OCI-LY3 (cell line): ENCODE measurements around the gene RBM28.

ENCODE experiments used
- H2AFZ ChIP-seq: fragments of 200-600, 300-600 bp; shearing (Covaris generic); 2 replicates; pipeline ENCODE4 v1.6.0; 2014; ENCODE audit warnings: antibody characterized with exemption, low read depth, low read length
- H3K27ac ChIP-seq: fragments of 200-600, 300-600 bp; sonication (generic); 2 replicates; pipeline ENCODE4 v1.5.1; 2014; ENCODE audit warnings: mild to moderate bottlenecking, low read length, moderate library complexity, mixed read lengths
- H3K27me3 ChIP-seq: fragments of 200-600, 300-600 bp; sonication (generic); 2 replicates; pipeline ENCODE4 v1.6.1; 2014; ENCODE audit warnings: low read depth, low read length, mixed read lengths
- H3K36me3 ChIP-seq: fragments of 200-600, 300-600 bp; sonication (generic); replicated peaks from 2 replicates; pipeline ENCODE3; 2014; ENCODE audit warnings: low read depth, low read length, mixed read lengths
- H3K4me1 ChIP-seq: fragments of 300-600, 200-600 bp; sonication (generic); 2 replicates; pipeline ENCODE4 v1.6.1; 2014; ENCODE audit warnings: low read length, mixed read lengths
- H3K4me2 ChIP-seq: fragments of 200-600, 300-600 bp; sonication (generic); 2 replicates; pipeline ENCODE4 v1.6.1; 2014; ENCODE audit warnings: low read length, mixed read lengths
- H3K4me3 ChIP-seq: fragments of 300-600, 200-600 bp; sonication (generic); 2 replicates; pipeline ENCODE4 v1.5.1; 2014; ENCODE audit warnings: antibody characterized with exemption, mild to moderate bottlenecking, low read length, moderate library complexity
- H3K79me2 ChIP-seq: fragments of 300-600, 200-600 bp; shearing (Covaris generic); 2 replicates; pipeline ENCODE4 v1.6.1; 2014; ENCODE audit warnings: mild to moderate bottlenecking, low read length, mixed read lengths
- H3K9ac ChIP-seq: fragments of 300-600, 200-600 bp; shearing (Covaris generic); 2 replicates; pipeline ENCODE4 v1.6.0; 2014; ENCODE audit warnings: mild to moderate bottlenecking, low read length, moderate library complexity
- H3K9me3 ChIP-seq: fragments of 200-600, 300-600 bp; shearing (Covaris generic); 2 replicates; pipeline ENCODE4 v1.6.1; 2014; ENCODE audit warnings: low read length, mixed read lengths; ENCODE audit not compliant: insufficient read depth
- H4K20me1 ChIP-seq: fragments of 200-600, 300-600 bp; sonication (generic); 2 replicates; pipeline ENCODE4 v1.6.1; 2016; ENCODE audit warnings: low read length, mixed read lengths; ENCODE audit not compliant: insufficient read depth
- EZH2phosphoT487 ChIP-seq: fragments of 200-600 bp; shearing (Covaris generic); IDR thresholded peaks from 2 replicates; pipeline ENCODE4 v1.6.1; 2018; ENCODE audit warnings: antibody characterized with exemption, mixed run types, low read depth
- TF ChIP-seq, protein P1 (sequence below): fragments of 200-600, 300-600 bp; sonication (generic); IDR thresholded peaks from 2 replicates; pipeline ENCODE4 v1.5.1; 2014; ENCODE audit warnings: antibody characterized with exemption, low read length, low read depth

Gene RBM28

DNA sequence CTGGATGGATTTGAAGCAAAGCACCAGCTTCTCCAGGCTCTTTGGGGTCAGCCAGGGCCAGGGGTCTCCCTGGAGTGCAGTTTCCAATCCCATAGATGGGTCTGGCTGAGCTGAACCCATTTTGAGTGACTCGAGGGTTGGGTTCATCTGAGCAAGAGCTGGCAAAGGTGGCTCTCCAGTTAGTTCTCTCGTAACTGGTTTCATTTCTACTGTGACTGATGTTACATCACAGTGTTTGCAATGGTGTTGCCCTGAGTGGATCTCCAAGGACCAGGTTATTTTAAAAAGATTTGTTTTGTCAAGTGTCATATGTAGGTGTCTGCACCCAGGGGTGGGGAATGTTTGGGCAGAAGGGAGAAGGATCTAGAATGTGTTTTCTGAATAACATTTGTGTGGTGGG, 88.4 kb downstream of the RBM28 start:
- Histone ChIP-seq H3K4me2 (0 out of 2 replicates have a peak overlapping the region, but pooled peaks have one; percentile 27), H3K79me2 (no peaks in the 10 kb centered on the region), H3K27ac (no peak overlapping the region), H3K27me3 (0 out of 2 replicates have a peak, but pooled peaks cover 2% of the 10 kb centered on the region), H3K4me3 (no peak overlapping the region), H3K4me1 (no peaks in the 10 kb centered on the region), H3K9me3 (no peaks in the 10 kb centered on the region), H2AFZ (no peak overlapping the region), H3K36me3 (no peaks in the 10 kb centered on the region), H3K9ac (no peak overlapping the region), H4K20me1 (no peaks in the 10 kb centered on the region)
- TF ChIP-seq EZH2phosphoT487, result no peak
- TF ChIP-seq, protein P1, sequence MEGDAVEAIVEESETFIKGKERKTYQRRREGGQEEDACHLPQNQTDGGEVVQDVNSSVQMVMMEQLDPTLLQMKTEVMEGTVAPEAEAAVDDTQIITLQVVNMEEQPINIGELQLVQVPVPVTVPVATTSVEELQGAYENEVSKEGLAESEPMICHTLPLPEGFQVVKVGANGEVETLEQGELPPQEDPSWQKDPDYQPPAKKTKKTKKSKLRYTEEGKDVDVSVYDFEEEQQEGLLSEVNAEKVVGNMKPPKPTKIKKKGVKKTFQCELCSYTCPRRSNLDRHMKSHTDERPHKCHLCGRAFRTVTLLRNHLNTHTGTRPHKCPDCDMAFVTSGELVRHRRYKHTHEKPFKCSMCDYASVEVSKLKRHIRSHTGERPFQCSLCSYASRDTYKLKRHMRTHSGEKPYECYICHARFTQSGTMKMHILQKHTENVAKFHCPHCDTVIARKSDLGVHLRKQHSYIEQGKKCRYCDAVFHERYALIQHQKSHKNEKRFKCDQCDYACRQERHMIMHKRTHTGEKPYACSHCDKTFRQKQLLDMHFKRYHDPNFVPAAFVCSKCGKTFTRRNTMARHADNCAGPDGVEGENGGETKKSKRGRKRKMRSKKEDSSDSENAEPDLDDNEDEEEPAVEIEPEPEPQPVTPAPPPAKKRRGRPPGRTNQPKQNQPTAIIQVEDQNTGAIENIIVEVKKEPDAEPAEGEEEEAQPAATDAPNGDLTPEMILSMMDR, result no peak

DNA sequence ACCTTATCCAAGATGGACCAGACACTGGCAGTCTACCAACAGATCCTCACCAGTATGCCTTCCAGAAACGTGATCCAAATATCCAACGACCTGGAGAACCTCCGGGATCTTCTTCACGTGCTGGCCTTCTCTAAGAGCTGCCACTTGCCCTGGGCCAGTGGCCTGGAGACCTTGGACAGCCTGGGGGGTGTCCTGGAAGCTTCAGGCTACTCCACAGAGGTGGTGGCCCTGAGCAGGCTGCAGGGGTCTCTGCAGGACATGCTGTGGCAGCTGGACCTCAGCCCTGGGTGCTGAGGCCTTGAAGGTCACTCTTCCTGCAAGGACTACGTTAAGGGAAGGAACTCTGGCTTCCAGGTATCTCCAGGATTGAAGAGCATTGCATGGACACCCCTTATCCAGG, 89.2 kb downstream of the RBM28 start:
- Histone ChIP-seq H3K9me3 (no peaks in the 10 kb centered on the region), H3K79me2 (no peaks in the 10 kb centered on the region), H3K27ac (no peak overlapping the region), H2AFZ (no peak overlapping the region), H3K27me3 (0 out of 2 replicates have a peak, but pooled peaks cover 6% of the 10 kb centered on the region), H3K4me1 (no peaks in the 10 kb centered on the region), H3K9ac (no peak overlapping the region), H3K36me3 (no peaks in the 10 kb centered on the region), H3K4me3 (no peak overlapping the region), H3K4me2 (no peak overlapping the region), H4K20me1 (no peaks in the 10 kb centered on the region)
- no peak for TF ChIP-seq EZH2phosphoT487
- TF ChIP-seq, protein P1, result no peak

DNA sequence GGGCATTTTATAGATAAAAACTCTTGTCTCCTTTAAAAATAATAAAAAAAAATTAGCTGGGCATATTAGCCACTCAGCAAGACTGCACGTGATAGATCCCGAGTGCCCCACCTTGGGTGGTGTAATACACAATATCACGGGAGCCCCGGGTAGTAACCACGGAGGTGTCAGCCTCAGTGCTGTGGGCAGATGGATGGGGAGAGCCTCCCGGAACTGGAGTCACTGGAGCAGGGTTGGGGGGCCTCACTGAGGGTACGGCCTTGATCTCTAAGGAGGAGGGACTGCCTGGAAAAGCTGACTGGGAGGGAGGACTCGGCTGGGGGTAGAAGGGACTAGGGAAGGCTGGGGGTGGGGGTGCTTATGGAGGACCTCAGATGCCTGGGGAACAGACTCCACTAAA, 90.0 kb downstream of the RBM28 start:
- no peaks in the 10 kb centered on the region for H3K4me1 ChIP-seq
- H4K20me1 ChIP-seq, result no peaks in the 10 kb centered on the region
- no peak overlapping the region for H3K9ac ChIP-seq
- peaks cover 9% of the 10 kb centered on the region; the same call in 1 of the 2 replicates for H3K27me3 ChIP-seq
- no peak overlapping the region for H3K27ac ChIP-seq
- H2AFZ ChIP-seq, result no peak overlapping the region
- no peak for TF ChIP-seq EZH2phosphoT487
- TF ChIP-seq, protein P1, result no peak
- no peaks in the 10 kb centered on the region for H3K79me2 ChIP-seq
- H3K4me3 ChIP-seq, result no peak overlapping the region
- H3K36me3 ChIP-seq, result no peaks in the 10 kb centered on the region
- H3K9me3 ChIP-seq, result no peaks in the 10 kb centered on the region
- H3K4me2 ChIP-seq, result no peak overlapping the region

DNA sequence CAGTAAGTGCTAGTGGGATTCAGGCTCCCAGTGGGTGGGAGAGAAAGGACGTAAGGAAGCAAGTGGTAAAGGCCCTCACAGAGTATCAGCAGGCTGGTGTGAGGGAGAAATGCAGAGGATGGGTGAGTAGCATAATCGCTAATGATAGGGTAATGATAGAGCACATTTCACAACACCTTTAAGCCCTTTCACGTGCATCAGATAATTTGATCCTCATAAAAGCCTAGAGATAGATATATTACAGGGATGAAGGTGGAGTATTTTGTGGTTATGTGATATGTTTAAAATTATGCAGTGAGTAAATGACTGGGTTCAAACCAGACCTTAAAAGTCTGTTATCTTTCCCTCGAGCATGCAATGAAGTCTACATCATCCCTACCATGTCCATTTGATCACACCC, 92.4 kb downstream of the RBM28 start:
- H3K27ac ChIP-seq, result no peak overlapping the region
- no peaks in the 10 kb centered on the region for H3K79me2 ChIP-seq
- H3K9ac ChIP-seq, result no peak overlapping the region
- H3K27me3 ChIP-seq, result peaks cover 9% of the 10 kb centered on the region; the same call in 1 of the 2 replicates
- no peak overlapping the region for H3K4me3 ChIP-seq
- no peak overlapping the region for H2AFZ ChIP-seq
- H3K36me3 ChIP-seq, result no peaks in the 10 kb centered on the region
- H3K4me2 ChIP-seq, result no peak overlapping the region
- H3K9me3 ChIP-seq, result no peaks in the 10 kb centered on the region
- no peak for TF ChIP-seq EZH2phosphoT487
- TF ChIP-seq, protein P1, result no peak
- H3K4me1 ChIP-seq, result no peaks in the 10 kb centered on the region
- H4K20me1 ChIP-seq, result no peaks in the 10 kb centered on the region
